Activated CD4-positive, CD25-positive, alpha-beta regulatory T cell treated with anti-CD3 and anti-CD28 coated beads, Interleukin-2, amount 50 U/mL, for 24 hours (primary cell): Measurements from ENCODE around the gene ITGA11.

ENCODE experiments used
- ATAC-seq, 2 donors: fragments of 150-1000 bp; cut with Tn5 transposase; one replicate each; pipeline ENCODE4 v1.10.0; 2021; ENCODE audit warnings: mild to moderate bottlenecking in 1 of 2, moderate library complexity in 1 of 2

ITGA11 gene

DNA sequence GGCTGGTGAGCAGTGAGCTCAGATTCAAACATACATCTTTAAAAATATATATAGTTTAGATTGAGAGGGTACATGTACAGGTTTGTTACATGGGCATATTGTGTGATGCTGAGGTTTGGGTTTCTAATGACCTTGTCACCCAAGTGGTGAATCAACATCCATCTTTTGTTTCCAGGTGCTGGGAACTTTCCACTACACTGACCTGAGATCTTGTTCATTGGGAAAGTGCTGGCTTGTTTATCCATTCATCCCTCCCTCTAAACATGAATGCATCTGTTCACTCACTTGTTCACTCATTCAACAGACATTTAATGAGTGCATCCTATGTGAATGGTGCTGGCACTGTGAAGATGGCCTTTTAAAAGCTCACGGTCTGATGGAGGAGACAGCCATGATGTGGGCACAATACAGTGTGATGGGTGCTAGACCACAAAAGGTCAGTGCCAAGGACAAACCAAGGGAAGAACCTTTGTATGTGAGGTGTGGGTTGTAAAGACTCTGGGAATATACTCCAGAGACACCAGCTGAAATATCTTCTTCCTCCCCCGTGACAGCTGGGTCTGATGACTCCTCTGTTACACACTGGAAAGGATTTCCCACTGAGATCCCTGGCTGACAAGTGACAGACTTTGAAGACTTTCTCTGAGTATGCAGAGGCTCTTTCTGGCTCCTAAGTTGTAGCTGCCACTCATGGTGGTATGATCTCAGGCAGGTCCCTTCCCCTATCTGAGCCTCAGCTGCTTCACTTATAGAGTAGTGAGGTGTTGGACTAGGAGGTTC, 16.2 kb upstream of the ITGA11 start:
- ATAC-seq: no peak

- no peak for ATAC-seq
These were observed 15.2 kb upstream of the ITGA11 start for GRCh38 chr15:68447209-68447608.

- ATAC-seq: no peak
These were observed 13.4 kb upstream of the ITGA11 start for GRCh38 chr15:68445351-68445750.

DNA sequence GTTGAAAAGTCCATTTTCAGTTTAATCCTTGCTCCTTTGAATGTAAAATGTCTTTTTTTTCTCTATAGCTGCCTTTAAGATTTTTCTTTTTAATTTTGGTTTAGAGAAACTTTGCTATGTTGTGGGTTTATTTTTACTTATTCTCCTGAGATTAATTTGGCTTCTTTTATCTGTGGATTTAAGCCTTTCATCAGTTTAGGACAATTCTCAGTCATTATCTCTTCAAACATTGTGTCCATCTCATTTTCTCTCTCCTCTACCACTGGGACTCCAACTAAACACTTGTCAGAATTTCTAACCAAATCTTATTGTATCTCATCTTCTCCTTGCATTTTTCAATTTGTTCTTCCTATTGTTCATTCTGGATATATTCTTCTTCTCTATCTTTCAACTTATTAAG, 12.4 kb upstream of the ITGA11 start:
- no peak for ATAC-seq

DNA sequence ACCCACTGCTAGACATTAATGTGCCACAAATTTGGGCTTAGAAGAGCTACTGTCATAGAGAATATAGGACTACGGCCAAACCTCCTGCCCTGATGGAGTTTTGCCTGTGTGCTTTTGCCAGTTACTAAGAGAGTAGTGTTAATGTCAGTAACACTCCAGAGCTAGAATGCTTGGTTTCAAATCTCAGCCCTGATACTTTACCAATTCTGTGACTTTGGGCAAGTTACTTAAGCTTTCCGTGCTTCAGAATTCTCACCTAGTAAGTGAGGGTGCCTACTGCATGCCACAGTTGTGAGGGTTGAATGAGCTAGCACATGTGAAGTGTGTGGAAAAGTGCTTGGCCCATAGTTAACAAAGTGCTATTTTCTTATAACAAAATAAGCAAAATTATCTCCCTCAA, 10.9 kb upstream of the ITGA11 start:
- no peak for ATAC-seq

GRCh38 chr15:68442041-68442440, 10.1 kb upstream of the ITGA11 start:
- ATAC-seq: no peak

DNA sequence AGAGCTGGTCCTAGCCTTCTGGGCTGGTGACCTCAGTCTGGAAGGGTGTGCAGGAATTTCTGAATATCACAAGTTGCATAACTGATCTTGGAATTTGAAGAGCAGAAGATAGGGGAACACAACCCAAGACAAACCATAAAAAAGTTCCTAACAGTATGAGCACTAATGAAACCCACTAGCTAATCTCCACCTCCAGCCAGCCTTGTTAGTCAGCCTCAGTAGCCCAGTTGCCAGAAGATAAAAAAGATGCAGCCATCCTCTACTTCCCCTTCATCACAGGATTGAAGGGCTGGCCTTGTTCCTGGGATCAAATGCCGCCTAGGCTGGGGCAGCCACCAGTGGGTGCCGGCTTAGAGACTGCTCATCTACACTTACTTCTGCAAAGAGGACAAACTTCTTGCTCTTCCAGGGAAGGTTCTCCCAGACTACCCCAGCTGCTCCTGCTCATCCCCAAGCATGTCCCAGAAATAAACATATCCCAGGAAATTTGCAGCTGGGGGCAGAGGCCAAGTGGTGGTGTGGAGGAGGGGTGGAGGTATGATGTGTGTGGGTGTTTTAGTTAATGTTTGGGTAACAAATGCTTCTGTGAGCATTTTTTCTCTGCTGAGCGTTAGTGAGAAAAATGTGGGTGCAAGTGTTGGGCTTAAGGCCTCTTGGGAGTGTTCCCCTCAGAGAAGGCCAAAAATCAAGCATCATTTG, 9.2 kb upstream of the ITGA11 start:
- ATAC-seq: no peak

DNA sequence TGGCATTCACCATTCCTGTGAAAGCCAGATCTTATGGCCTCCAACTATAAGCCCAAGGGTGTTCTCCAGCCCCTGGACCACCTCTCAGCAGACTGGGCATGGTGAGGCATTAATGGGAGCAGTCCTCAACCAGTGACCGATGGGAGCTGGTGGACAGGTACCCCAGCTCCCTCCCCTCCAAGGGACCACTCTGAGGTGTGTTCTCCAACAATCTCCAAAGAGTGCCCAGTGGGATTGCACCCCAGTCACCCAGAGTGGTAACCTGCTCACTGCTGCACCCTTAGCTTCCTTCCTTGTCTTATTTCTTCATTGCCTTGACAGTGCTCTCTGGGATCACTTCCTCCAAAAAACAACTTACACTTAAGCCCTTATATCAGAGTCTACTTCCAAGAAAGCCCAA, 8.2 kb upstream of the ITGA11 start:
- ATAC-seq: no peak

DNA sequence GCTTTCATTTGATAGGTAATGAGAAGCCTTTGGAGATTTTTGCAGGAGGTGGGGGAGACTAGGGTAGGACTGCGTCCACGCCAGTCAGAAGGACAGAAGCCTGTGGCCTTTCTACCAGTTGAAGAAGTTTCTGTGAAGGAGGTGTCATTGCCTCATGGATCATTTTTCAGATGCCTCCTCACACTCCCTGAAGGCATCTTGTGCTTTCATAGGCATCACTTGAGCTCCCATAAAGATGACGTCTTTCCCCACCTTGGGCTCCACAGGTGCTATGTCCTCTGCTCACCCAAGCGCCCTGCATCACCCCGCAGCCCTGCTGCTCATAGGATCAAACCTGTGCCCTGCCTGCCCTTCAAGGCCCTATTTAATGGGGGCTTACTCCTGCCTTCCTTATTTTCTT, 7.5 kb upstream of the ITGA11 start:
- ATAC-seq: no peak

DNA sequence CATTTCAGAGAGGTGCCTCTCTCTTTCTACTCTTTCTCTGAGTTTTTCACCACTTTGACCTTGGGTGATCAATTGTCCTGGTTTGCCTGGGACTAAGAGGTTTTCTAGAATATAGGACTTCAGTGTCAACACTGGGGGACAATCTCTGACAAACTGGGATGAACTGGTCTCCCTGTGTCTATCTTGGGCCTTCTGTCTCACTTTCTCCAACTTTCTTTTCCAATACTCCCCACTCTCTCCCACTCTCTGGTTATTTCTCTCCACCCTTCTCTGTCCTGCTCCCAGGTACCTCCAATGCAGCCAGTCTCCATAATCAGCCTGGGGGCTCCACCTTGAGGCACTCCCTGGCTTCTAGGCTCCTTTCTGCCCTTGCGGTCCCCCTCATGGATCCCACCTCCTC, 4.7 kb upstream of the ITGA11 start:
- ATAC-seq: no peak

DNA sequence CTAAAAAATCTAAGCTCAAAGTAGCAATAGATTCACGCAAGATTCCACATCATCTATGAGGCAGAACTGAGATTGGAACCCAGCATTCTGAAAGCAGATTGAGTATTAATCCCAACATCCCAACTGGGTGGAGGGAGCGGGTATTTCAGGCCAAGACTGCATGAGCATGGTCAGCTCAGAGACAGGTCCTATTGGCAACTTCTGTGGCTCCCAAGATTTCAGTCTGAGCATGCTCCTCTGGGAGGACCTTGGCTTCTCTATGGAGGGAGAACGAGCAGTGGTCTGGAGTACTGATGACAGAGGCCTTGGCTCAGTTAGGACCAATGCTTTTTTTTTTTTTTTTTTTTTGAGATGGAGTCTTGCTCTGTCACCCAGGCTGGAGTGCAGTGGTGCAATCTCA, 4.0 kb upstream of the ITGA11 start:
- ATAC-seq: no peak

DNA sequence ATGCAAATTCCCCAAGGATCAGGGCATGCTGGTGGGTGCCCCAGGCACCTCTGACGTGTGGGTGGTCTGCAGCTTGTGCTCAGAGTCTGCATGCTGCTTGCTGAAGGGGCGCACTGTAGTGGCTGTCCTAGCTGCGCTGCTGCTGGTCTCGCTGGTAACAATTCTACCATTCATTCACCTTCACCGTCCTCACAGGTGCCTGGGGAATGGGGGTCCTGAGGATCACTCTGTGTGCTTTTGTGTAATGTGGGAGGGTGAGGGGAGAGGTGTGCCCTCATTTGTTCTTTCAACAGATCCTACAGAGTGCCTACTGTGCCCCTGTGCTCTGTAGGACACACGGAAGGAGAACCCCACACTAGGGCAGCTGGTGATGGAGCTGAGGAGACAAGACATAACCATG, 2.1 kb upstream of the ITGA11 start:
- no peak for ATAC-seq

- no peak for ATAC-seq
These were observed 1.6 kb upstream of the ITGA11 start for GRCh38 chr15:68433551-68433950.

DNA sequence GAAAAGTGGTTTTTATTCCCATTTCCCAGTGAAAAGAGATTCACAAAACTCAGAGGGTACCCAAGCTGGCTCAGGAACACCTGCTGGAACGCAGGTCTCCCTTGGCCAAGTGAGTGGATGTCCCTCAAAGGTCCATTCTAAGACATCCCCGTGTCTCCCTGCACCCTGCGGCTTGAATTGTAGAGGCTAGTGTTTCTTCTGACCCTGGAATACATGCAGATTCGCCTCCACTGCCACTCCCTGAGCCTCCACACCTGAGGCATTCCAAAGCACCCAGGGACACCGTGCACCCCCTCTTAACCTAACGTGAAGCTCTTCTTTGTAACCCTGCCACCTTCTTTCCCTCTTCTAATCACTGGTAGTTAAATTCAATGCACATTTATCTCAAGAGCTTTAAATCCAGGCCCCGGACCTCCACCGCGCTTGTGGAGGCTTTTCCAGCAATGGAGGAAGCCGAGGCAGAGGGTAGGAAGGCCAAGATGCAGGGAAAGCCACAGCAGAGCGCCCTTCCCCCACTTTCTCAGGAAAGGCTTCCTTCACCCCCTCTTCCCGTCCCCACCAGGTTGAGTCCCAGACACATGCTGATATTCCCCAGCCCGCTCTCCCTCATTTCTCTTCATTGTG, 590 bp upstream of the ITGA11 start:
- ATAC-seq: no peak

DNA sequence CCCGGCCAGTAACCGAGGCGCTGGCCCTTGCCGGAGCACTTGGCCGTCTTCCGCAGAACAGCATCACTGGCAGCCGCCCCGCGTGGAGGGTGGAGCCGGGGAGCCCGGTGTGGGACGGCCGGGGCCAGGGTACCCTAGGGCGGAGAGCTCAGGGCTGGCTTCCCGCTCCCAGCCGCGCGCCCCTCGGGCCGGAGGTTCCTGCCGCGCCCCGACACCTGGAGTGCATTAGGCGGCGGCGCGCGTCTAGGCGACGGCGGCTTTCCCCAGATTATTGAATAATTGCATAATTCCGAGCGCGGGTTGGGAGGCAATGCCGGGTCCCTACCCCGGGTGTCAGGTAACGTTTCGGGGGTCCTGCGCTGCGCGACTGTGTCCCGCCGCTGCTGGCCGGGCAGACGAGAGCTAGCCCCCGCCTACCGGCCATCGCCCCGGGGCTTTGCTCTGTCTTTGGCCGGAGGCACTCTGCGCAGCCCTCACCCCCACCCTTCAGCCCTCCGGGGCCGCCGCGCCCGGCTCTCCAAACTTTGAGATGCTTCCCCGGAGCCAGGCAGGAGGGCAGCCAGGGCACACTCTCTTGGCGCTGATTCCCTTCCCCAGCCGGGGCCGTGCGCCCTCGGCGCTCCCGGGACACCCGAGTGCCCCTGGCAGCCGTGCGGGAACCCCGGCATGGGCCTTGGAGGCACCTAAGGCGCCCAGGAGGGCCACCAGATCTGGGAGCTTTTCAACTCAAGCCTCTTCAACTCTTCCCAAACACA, 749 bp downstream of the ITGA11 start:
- no peak for ATAC-seq

- ATAC-seq: no peak
These were observed 1.4 kb downstream of the ITGA11 start for GRCh38 chr15:68430471-68431036.

- no peak for ATAC-seq
These were observed 2.1 kb downstream of the ITGA11 start for GRCh38 chr15:68429691-68430470.

DNA sequence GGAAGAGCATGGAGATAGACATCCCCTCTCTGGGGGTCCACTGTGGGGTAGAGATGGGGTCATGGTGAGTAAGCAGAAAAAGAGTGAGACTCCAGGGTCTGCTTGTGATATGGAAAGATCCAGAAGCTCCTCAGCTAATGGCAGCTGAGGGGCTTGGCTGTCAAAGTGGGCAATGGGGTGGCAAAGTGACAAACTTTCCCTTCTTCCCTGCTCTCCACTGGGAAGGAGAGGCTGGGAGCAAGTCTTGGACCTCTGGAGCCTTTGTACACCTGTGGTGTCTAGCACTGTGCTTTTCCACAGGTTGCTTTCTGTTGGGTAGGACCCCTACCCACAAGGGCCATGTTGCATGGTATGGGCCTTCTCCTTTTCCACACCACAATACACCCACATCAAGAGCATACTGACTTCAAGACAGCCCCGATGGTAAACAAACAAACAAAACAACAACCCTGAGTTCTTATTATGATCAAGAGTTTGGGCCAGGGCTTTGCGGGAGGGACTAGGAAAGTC, 3.5 kb downstream of the ITGA11 start:
- ATAC-seq: no peak

- ATAC-seq: no peak
These were observed 4.0 kb downstream of the ITGA11 start for GRCh38 chr15:68427963-68428362.

DNA sequence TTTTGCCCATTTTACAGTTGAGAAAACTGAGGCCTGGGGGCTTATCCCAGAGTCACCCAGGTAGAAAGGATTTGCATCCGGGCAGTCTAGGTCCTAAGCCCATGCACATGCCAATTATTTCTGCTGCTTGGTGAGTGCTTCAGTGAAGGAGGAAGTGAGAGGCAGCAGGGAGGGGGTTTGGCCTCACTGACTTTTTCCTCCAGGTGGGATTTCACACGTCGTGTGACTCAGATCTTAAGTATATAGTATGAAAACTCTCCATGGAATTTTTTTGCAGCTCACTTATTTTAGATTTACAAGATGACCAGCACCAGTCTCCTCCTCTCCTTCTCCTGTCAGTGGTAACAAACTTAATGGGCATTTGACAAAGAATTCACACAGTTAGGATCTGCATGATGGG, 4.6 kb downstream of the ITGA11 start:
- ATAC-seq: no peak

- ATAC-seq: no peak
These were observed 5.8 kb downstream of the ITGA11 start for GRCh38 chr15:68426116-68426515.
